RWPE2 (cell line): ENCODE results near the gene SOD3.

Experiments
- ATAC-seq: fragments of 200-7000 bp; cut with Tn5 transposase; 3 replicates; pipeline ENCODE4 v1.9.1; 2021; ENCODE audit warnings: low read depth
- DNase-seq: peaks from one replicate; pipeline ENCODE4 v3.0.0-alpha.2; 2020; ENCODE audit warnings: low spot score
- H3K27ac ChIP-seq: fragments of 450-650 bp; 2 replicates; pipeline ENCODE4 v1.5.1; 2017; ENCODE audit warnings: mild to moderate bottlenecking; ENCODE audit not compliant: poor library complexity, severe bottlenecking
- H3K27me3 ChIP-seq: fragments of 250-450 bp; sonication (Bioruptor Pico); 2 replicates; pipeline ENCODE4 v1.5.1; 2021; ENCODE audit warnings: mild to moderate bottlenecking, moderate library complexity; ENCODE audit not compliant: insufficient read depth, poor library complexity, severe bottlenecking
- H3K36me3 ChIP-seq: fragments of 250-450 bp; sonication (Bioruptor Pico); 2 replicates; pipeline ENCODE4 v1.5.1; 2020; ENCODE audit warnings: low read depth, mild to moderate bottlenecking, moderate library complexity
- H3K4me1 ChIP-seq: fragments of 250-450 bp; sonication (Bioruptor Pico); 2 replicates; pipeline ENCODE4 v1.5.1; 2021; ENCODE audit warnings: mild to moderate bottlenecking, moderate library complexity; ENCODE audit not compliant: insufficient read depth, poor library complexity, severe bottlenecking
- H3K4me3 ChIP-seq: fragments of 250-450 bp; sonication (Bioruptor Pico); 2 replicates; pipeline ENCODE4 v1.5.1; 2021; ENCODE audit warnings: mild to moderate bottlenecking, moderate library complexity; ENCODE audit not compliant: severe bottlenecking
- H3K9me3 ChIP-seq: fragments of 250-450 bp; sonication (Bioruptor Pico); 2 replicates; pipeline ENCODE4 v1.5.1; 2021; ENCODE audit warnings: mild to moderate bottlenecking, moderate library complexity; ENCODE audit not compliant: severe bottlenecking
- TF ChIP-seq, protein P1 (sequence below): fragments of 450-650 bp; IDR thresholded peaks from one replicate; pipeline ENCODE4 v1.5.1; 2017; ENCODE audit warnings: mild to moderate bottlenecking, moderate library complexity; ENCODE audit not compliant: poor library complexity, severe bottlenecking

Gene SOD3

DNA sequence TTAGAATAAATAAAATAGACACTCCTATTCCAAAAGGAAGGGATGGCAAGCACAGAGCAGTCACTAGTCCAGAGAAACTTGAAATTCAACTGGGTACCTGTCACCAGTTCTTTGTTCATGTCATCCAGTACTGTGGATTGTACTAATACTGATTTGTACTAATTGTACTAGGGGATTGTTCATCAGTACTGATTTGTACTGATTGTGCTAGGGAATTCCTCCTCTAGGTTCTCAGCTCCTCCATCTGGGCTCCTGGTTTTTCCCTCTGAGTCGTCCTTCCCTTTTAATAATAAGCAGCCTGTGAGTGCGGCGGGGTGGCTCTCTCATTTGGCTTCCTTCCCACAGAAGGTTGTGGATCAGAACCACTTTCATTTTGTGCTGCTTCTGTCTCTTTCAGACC is 31.0 kb upstream of the SOD3 start:
- no peak for DNase-seq
- H3K27ac ChIP-seq, result peak overlapping the region; percentile 74
- H3K27me3 ChIP-seq, result no peaks in the 10 kb centered on the region
- no peak for ATAC-seq
- H3K4me3 ChIP-seq, result no peak overlapping the region
- TF ChIP-seq, protein P1, sequence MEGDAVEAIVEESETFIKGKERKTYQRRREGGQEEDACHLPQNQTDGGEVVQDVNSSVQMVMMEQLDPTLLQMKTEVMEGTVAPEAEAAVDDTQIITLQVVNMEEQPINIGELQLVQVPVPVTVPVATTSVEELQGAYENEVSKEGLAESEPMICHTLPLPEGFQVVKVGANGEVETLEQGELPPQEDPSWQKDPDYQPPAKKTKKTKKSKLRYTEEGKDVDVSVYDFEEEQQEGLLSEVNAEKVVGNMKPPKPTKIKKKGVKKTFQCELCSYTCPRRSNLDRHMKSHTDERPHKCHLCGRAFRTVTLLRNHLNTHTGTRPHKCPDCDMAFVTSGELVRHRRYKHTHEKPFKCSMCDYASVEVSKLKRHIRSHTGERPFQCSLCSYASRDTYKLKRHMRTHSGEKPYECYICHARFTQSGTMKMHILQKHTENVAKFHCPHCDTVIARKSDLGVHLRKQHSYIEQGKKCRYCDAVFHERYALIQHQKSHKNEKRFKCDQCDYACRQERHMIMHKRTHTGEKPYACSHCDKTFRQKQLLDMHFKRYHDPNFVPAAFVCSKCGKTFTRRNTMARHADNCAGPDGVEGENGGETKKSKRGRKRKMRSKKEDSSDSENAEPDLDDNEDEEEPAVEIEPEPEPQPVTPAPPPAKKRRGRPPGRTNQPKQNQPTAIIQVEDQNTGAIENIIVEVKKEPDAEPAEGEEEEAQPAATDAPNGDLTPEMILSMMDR, result no peak
- H3K4me1 ChIP-seq, result peaks cover 13% of the 10 kb centered on the region
- H3K9me3 ChIP-seq, result no peaks in the 10 kb centered on the region
- H3K36me3 ChIP-seq, result no peaks in the 10 kb centered on the region

DNA sequence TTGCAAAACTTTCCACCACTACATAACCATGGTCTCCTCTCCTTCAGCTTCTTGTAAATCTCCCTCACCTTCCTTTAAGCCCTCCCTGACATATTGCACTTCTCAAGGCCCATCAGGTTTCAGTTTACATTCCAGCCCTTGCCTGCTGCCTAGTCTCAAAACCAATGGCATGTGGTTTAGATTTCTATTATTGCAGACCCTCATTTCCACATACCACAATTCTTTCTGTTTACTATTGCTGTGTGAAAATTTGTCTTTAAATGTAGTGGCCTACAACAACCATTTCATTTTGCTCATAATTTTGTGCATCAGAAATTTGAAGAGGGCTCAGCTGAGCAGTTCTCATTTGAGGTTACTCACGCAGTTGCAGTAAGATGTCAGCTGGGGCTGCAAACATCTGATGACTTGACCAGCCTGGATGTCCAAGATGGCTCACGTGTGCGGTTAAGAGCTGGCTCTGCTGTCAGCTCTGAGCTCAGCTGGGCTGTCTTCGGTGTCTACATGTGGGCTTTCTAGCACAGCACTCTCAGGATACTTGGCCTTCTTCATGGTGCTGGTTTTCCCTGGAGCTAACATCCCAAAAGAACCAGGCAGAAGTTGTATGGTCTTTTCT is 29.9 kb upstream of the SOD3 start:
- TF ChIP-seq, protein P1, result no peak
- no peak for ATAC-seq
- Histone ChIP-seq H3K36me3 (no peaks in the 10 kb centered on the region), H3K27ac (no peak overlapping the region), H3K4me1 (peaks cover 23% of the 10 kb centered on the region), H3K9me3 (no peaks in the 10 kb centered on the region), H3K4me3 (no peak overlapping the region), H3K27me3 (no peaks in the 10 kb centered on the region)
- DNase-seq, result no peak

DNA sequence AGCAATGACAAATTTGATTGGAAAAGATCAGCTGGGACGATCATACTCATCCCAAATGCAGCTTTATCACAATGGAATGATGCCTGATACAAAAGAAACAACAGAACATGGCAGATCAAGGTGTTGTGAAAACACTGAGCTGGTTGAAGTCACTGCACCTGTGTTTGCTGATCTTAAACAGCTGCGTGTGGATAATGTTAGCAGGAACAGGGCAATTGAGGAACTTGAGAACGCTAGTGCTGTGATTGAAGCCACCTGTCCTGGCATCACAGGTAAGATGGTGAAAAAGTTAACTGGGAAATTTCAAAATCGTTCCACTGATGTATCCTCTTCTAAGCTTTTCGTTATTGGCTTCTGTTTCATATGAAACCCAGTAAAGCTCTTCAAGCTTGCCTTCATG is 27.4 kb upstream of the SOD3 start:
- Histone ChIP-seq H3K27me3 (no peaks in the 10 kb centered on the region), H3K4me1 (peaks cover 26% of the 10 kb centered on the region), H3K9me3 (no peaks in the 10 kb centered on the region), H3K27ac (no peak overlapping the region), H3K4me3 (no peak overlapping the region), H3K36me3 (no peaks in the 10 kb centered on the region)
- TF ChIP-seq, protein P1, result no peak
- DNase-seq, result no peak
- ATAC-seq, result no peak

DNA sequence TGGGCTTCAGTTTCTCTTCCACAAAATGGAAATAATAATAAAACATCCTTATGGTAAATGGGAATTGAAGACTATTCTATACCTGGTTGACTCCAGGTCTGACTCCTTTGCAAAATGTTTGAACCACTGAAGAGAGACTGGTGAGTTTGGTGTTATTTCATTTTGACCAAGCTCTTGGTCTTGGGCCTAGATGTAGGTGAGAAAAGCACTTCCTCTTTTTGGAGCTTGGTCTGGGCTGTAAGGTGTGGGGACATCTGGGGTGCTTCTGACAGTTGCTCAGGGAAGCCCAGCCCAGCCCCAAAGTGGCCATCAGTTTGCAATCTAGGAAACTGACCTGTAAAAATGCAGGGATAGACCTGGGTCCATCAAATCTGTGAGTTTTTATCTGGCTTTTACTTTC is 26.8 kb upstream of the SOD3 start:
- DNase-seq (no peak), ATAC-seq (no peak)
- no peak overlapping the region for H3K4me3 ChIP-seq
- no peaks in the 10 kb centered on the region for H3K36me3 ChIP-seq
- TF ChIP-seq, protein P1, result no peak
- H3K4me1 ChIP-seq, result peaks cover 26% of the 10 kb centered on the region
- no peaks in the 10 kb centered on the region for H3K9me3 ChIP-seq
- no peak overlapping the region for H3K27ac ChIP-seq
- no peaks in the 10 kb centered on the region for H3K27me3 ChIP-seq

DNA sequence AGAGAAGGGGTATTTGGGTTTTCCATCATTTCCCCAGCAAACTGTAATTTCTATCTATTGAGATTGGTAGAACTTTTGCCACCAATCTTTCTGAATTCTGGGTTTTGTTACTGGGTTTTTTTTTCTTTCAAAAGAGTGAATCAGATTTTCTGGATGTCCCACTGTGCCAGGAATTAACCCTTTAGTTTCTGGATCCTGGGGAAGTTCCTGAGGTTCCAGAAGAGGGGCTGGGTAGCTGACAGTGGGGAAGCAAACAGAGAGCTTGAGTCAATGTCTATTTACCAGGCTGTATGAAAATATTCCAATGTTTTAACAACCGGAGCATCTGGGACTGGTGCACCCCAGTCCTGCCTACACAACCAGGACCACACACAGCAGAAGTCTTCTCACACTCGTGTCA is 25.8 kb upstream of the SOD3 start:
- ATAC-seq, result no peak
- DNase-seq, result no peak
- no peak overlapping the region for H3K4me3 ChIP-seq
- no peaks in the 10 kb centered on the region for H3K36me3 ChIP-seq
- peak overlapping the region; percentile 62 for H3K27ac ChIP-seq
- no peaks in the 10 kb centered on the region for H3K27me3 ChIP-seq
- H3K9me3 ChIP-seq, result no peaks in the 10 kb centered on the region
- peaks cover 21% of the 10 kb centered on the region for H3K4me1 ChIP-seq
- TF ChIP-seq, protein P1, result no peak
